Prostate gland (tissue), 2 donors: Measurements from ENCODE around the gene PPFIBP2.

ENCODE experiments used
- POLR2A ChIP-seq: fragments of 450-650 bp; IDR thresholded peaks from one replicate; pipeline ENCODE4 v1.6.1; 2016; ENCODE audit warnings: antibody characterized with exemption, mild to moderate bottlenecking
- POLR2AphosphoS5 ChIP-seq: sonication (generic); formaldehyde crosslinking; IDR thresholded peaks from one replicate; pipeline ENCODE4 v1.6.1; 2017; ENCODE audit warnings: antibody characterized with exemption
- TF ChIP-seq, protein P1 (sequence below), 4 experiments: fragments of 200-600 bp in 2 of 4; fragments of 450-650 bp in 2 of 4; sonication (generic) in 2 of 4; IDR thresholded peaks; 1 replicate in 3 of 4; 2 replicates in 1 of 4; pipeline ENCODE4 v1.5.1; 2016 to 2019; ENCODE audit warnings: antibody characterized with exemption in 4 of 4, mild to moderate bottlenecking in 2 of 4, moderate library complexity in 2 of 4

DNA sequence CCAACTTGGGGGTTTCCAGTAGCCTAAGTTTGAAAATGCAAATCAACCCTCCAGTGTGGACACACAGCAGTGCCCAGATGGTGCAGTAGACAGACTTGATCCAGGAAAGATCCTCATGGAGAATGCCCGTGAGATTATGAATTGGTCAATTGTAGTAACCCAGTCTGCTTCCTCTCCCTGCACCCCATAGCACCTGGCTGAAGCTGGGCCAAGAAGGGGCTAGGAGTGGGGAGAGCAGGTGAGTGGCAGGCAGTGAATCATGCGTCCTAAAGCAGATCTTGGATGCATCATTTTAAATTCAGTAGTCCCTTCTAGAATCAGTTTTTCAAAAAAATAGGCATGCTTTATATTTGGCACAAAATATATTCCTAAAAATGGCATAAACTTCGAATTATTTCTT lies 107.3 kb downstream of the PPFIBP2 start:
- TF ChIP-seq POLR2A (no peak), POLR2AphosphoS5 (no peak)
- TF ChIP-seq, protein P1, sequence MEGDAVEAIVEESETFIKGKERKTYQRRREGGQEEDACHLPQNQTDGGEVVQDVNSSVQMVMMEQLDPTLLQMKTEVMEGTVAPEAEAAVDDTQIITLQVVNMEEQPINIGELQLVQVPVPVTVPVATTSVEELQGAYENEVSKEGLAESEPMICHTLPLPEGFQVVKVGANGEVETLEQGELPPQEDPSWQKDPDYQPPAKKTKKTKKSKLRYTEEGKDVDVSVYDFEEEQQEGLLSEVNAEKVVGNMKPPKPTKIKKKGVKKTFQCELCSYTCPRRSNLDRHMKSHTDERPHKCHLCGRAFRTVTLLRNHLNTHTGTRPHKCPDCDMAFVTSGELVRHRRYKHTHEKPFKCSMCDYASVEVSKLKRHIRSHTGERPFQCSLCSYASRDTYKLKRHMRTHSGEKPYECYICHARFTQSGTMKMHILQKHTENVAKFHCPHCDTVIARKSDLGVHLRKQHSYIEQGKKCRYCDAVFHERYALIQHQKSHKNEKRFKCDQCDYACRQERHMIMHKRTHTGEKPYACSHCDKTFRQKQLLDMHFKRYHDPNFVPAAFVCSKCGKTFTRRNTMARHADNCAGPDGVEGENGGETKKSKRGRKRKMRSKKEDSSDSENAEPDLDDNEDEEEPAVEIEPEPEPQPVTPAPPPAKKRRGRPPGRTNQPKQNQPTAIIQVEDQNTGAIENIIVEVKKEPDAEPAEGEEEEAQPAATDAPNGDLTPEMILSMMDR (IDR thresholded peaks at IDR 0.05): no peak
